ENCODE measurements around the gene RFX4.
A peak's percentile ranks its signal among the peaks of the same experiment; 100 is the strongest.

RFX4 gene

DNA sequence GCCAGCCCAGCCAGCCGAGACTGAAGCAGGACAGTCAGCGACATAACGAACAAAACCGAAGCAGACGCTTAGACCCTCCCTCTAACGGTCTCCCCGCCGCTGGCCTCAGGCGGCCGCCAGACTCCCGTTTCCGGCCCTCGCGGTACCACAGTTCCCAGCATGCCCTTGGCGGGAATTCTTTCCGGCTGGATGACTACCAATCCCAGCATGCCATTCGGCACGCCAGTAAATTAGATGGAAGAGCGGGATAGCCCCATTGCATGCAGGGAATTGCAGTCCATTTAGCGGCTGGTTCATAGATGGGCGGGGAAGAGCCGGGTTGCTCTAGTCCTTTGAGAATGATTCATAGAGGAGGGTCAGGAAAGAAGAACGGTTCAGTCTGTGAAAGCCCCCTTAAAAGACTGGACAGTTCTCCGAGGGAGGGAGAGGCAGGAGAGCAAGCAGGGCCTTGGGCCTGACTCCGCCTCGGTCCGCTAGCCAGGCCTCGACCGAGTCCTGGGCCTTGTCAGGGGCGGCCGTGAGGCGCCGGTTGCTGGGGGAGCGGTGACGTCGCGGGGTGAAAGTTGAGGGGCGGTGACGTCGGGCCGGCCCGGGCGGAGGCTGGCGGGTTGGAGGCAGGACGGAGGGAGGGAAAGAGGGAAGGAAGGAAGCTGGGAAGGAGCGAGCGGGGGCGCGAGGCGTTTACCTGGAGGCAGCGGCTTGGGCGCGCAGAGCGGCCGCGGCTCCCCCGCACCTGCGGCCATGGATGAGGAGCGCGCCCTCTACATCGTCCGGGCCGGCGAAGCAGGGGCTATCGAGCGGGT, 191.4 kb downstream of the RFX4 start, which contains the start of gene RIC8B:
RIC8B (plus strand) TSS at position 678 of the 803 bp plus-strand sequence; CDS start at position 742, 64 bp downstream.
- Histone ChIP-seq H3K4me3 (ENCODE audit: low read length) (peak within 1 kb of the TSS; percentile 83), H3K27me3 (ENCODE audit: insufficient read depth, low read length) (no peaks in the 10 kb centered on the region), H3K4me1 (ENCODE audit: insufficient read depth, low read length) (peaks cover 32% of the 10 kb centered on the region), H3K9ac (ENCODE audit: low read depth, low read length) (peak within 1 kb of the TSS; percentile 88), H3K27ac (ENCODE audit: low read length) (peak within 1 kb of the TSS; percentile 22), H3K36me3 (ENCODE audit: insufficient read depth, low read depth, low read length) (no peaks in the 10 kb centered on the region), H3K9me3 (ENCODE audit: insufficient read depth, low read depth, low read length) (no peaks in the 10 kb centered on the region)

DNA sequence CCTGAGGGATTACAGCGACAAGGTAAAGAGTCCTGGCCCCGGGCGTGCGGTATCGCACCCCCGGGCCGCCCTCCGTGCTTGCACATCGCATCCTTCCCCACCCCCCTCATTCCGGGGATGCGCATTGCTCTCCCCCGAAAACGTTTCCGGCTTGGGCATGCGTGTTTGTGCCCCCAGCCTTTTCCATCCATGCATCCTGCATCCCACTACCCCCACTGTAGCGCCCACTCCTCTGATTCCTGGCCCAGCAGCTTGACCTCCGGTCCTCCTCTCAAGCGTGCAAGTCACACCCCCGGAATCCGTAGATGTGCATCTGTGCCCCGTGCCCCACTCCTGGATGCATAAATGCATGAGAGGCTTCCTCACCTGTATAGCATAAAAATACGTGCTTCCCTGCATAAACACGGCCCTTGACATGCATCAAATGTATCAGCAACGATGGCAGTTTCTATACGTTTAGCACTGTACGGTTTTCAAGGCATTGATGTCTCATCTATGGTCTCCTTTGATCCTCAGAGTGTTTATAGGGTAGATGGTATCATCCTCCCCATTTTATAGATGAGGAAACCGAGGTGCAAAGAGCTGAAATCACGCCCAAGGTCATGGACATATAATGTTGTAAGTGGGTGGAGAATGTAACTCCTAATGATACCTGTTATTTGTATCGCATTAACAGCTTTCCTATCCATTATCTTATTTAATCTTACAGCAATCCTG, 192.2 kb downstream of the RFX4 start:
- Histone ChIP-seq H3K9ac (ENCODE audit: low read depth, low read length) (peak overlapping the region; percentile 88), H3K9me3 (ENCODE audit: insufficient read depth, low read depth, low read length) (no peaks in the 10 kb centered on the region), H3K27ac (ENCODE audit: low read length) (peak overlapping the region; percentile 6), H3K4me3 (ENCODE audit: low read length) (peak overlapping the region; percentile 83), H3K4me1 (ENCODE audit: insufficient read depth, low read length) (peaks cover 27% of the 10 kb centered on the region), H3K36me3 (ENCODE audit: insufficient read depth, low read depth, low read length) (no peaks in the 10 kb centered on the region), H3K27me3 (ENCODE audit: insufficient read depth, low read length) (no peaks in the 10 kb centered on the region)

GRCh38 chr12:106776897-106777296, 194.1 kb downstream of the RFX4 start:
- Histone ChIP-seq H3K4me3 (ENCODE audit: low read length) (no peak overlapping the region; the same call in 1 of the 2 replicates), H3K36me3 (ENCODE audit: insufficient read depth, low read depth, low read length) (no peaks in the 10 kb centered on the region), H3K27ac (ENCODE audit: low read length) (no peak overlapping the region), H3K27me3 (ENCODE audit: insufficient read depth, low read length) (no peaks in the 10 kb centered on the region), H3K4me1 (ENCODE audit: insufficient read depth, low read length) (peaks cover 20% of the 10 kb centered on the region), H3K9me3 (ENCODE audit: insufficient read depth, low read depth, low read length) (no peaks in the 10 kb centered on the region), H3K9ac (ENCODE audit: low read depth, low read length) (no peak overlapping the region; the same call in 1 of the 2 replicates)

DNA sequence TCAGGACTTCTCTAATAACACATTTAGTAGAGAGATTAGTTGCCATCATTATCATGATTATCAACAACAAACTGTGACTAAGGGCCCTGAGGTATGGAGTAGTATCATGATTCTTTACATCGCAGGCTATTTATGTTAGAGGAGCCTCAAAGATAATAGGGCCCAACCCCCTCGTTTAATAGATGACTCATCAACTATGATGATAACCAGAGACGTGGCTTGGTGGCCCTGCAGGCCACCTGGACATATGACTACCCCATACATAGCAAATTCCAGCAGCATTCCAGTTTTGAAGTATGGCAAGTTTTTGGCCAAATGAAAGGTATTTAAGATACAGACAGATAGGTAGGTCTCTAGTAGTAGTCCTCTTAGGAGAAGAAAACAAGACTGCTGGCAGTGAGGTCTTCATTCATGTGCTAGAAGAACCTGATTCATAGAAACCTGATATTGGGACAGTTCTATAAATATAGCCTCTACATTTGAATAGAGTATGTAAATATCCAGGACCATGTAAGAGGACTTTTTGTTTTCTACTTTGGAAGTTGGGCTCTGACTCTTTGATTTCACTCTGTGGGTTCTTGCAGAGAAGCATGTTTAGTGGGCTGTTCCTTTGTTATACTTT, 197.3 kb downstream of the RFX4 start:
- H3K9me3 ChIP-seq (ENCODE audit: insufficient read depth, low read depth, low read length), result no peaks in the 10 kb centered on the region
- H3K27ac ChIP-seq (ENCODE audit: low read length), result no peak overlapping the region
- no peak overlapping the region for H3K4me3 ChIP-seq (ENCODE audit: low read length)
- no peak overlapping the region for H3K9ac ChIP-seq (ENCODE audit: low read depth, low read length)
- peaks cover 17% of the 10 kb centered on the region; the same call in 1 of the 2 replicates for H3K36me3 ChIP-seq (ENCODE audit: insufficient read depth, low read depth, low read length)
- H3K4me1 ChIP-seq (ENCODE audit: insufficient read depth, low read length), result peaks cover 31% of the 10 kb centered on the region
- H3K27me3 ChIP-seq (ENCODE audit: insufficient read depth, low read length), result no peaks in the 10 kb centered on the region

DNA sequence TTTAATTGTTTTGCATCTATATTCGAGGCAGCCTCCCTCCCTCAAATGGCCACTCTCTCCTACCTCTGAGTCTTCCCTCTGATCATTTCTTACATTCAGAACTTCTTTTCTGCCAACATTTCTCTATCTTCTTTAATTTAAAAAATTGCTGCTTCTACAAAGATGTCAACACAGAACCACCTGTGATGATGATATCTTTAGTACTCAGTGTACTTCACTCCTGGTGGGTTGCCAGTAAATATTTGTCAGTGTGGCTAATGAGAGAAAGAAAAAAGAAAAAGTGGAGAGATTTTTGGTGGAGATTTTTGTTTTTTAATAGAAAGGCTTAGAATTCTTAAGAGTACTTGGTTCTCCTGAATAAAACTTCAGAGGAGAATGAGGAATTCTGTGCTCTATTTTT, 199.8 kb downstream of the RFX4 start:
- no peaks in the 10 kb centered on the region; the same call in 1 of the 2 replicates for H3K9me3 ChIP-seq (ENCODE audit: insufficient read depth, low read depth, low read length)
- no peak overlapping the region for H3K27ac ChIP-seq (ENCODE audit: low read length)

DNA sequence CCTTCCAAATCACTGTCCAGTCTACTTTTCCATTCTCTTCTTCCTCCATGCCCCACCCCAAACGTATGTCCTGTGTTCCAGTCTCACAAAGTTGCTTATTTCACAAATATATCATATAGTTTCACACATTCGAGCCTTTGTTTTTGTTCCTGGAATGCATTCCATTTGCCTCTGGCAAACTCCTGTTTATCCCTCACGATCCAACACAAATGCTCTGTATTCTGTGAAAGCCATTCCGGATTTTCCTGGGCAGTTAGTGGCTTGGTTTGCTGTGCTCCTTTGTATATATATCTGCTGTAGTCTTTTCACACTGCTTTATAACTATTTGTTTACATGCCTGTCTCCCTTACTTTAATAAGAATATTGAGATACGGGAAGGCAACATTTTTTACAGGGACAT, 200.7 kb downstream of the RFX4 start:
- H3K36me3 ChIP-seq (ENCODE audit: insufficient read depth, low read depth, low read length), result peaks cover 41% of the 10 kb centered on the region; the same call in 1 of the 2 replicates
- no peak overlapping the region for H3K9ac ChIP-seq (ENCODE audit: low read depth, low read length)
- H3K27ac ChIP-seq (ENCODE audit: low read length), result no peak overlapping the region
- H3K4me3 ChIP-seq (ENCODE audit: low read length), result no peak overlapping the region
- no peaks in the 10 kb centered on the region; the same call in 1 of the 2 replicates for H3K9me3 ChIP-seq (ENCODE audit: insufficient read depth, low read depth, low read length)
- H3K4me1 ChIP-seq (ENCODE audit: insufficient read depth, low read length), result peaks cover 24% of the 10 kb centered on the region
- H3K27me3 ChIP-seq (ENCODE audit: insufficient read depth, low read length), result no peaks in the 10 kb centered on the region

More for the DNA sequence above, 199.8 kb downstream of the RFX4 start:
- H3K4me1 ChIP-seq (ENCODE audit: insufficient read depth, low read length), result peaks cover 24% of the 10 kb centered on the region
- H3K9ac ChIP-seq (ENCODE audit: low read depth, low read length), result no peak overlapping the region
- H3K27me3 ChIP-seq (ENCODE audit: insufficient read depth, low read length), result no peaks in the 10 kb centered on the region
- no peak overlapping the region; the same call in 1 of the 2 replicates for H3K4me3 ChIP-seq (ENCODE audit: low read length)
- H3K36me3 ChIP-seq (ENCODE audit: insufficient read depth, low read depth, low read length), result peaks cover 40% of the 10 kb centered on the region; the same call in 1 of the 2 replicates

DNA sequence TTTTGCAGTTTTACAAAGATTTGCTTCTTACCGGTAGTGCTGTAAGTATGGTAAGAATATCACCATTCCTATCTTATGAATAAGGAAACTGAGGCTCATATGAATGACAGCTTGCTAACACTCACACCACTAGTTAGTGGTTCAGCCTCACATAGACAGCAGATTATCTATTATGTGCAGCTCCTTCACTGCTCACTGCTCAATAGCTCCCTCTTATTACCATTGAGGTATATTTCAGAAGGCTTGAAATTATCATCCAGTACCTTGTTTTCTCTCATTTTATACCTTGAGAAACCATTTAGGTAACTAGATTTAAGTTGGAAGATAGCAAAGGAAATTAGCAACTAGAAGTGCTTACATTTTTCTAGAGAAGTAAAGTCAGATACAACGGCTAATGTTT, 207.2 kb downstream of the RFX4 start:
- H3K9ac ChIP-seq (ENCODE audit: low read depth, low read length), result no peak overlapping the region
- H3K9me3 ChIP-seq (ENCODE audit: insufficient read depth, low read depth, low read length), result no peaks in the 10 kb centered on the region; the same call in 1 of the 2 replicates
- H3K27me3 ChIP-seq (ENCODE audit: insufficient read depth, low read length), result no peaks in the 10 kb centered on the region
- no peaks in the 10 kb centered on the region for H3K4me1 ChIP-seq (ENCODE audit: insufficient read depth, low read length)
- peaks cover 69% of the 10 kb centered on the region for H3K36me3 ChIP-seq (ENCODE audit: insufficient read depth, low read depth, low read length)
- no peak overlapping the region for H3K4me3 ChIP-seq (ENCODE audit: low read length)
- H3K27ac ChIP-seq (ENCODE audit: low read length), result no peak overlapping the region

DNA sequence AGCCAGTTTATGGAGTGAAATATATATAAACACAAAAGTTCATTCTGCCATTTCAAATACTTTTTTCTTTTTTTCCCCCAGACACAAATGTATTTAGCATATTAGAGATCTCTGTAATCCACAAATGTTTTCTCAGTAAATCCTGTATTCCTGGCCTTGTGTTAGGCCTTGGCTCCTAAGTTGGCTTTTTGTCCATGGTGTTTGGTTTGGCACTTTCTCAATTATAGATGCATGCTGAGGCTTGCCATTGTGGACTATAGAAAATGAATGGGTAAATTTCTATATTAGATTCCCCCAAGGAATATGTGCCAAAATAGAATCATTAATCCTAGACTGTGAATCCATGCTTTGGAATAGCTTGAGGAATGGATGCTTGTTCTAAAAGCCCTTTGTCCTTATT, 208.7 kb downstream of the RFX4 start:
- Histone ChIP-seq H3K27me3 (ENCODE audit: insufficient read depth, low read length) (no peaks in the 10 kb centered on the region), H3K9ac (ENCODE audit: low read depth, low read length) (no peak overlapping the region), H3K27ac (ENCODE audit: low read length) (no peak overlapping the region), H3K9me3 (ENCODE audit: insufficient read depth, low read depth, low read length) (no peaks in the 10 kb centered on the region; the same call in 1 of the 2 replicates), H3K36me3 (ENCODE audit: insufficient read depth, low read depth, low read length) (peaks cover 60% of the 10 kb centered on the region), H3K4me3 (ENCODE audit: low read length) (no peak overlapping the region), H3K4me1 (ENCODE audit: insufficient read depth, low read length) (no peaks in the 10 kb centered on the region)

GRCh38 chr12:106794369-106794768, 211.6 kb downstream of the RFX4 start:
- Histone ChIP-seq H3K4me1 (ENCODE audit: insufficient read depth, low read length) (no peaks in the 10 kb centered on the region), H3K4me3 (ENCODE audit: low read length) (no peak overlapping the region), H3K9ac (ENCODE audit: low read depth, low read length) (no peak overlapping the region), H3K27me3 (ENCODE audit: insufficient read depth, low read length) (no peaks in the 10 kb centered on the region), H3K9me3 (ENCODE audit: insufficient read depth, low read depth, low read length) (no peaks in the 10 kb centered on the region), H3K27ac (ENCODE audit: low read length) (peak overlapping the region; percentile 29), H3K36me3 (ENCODE audit: insufficient read depth, low read depth, low read length) (peaks cover 53% of the 10 kb centered on the region)

DNA sequence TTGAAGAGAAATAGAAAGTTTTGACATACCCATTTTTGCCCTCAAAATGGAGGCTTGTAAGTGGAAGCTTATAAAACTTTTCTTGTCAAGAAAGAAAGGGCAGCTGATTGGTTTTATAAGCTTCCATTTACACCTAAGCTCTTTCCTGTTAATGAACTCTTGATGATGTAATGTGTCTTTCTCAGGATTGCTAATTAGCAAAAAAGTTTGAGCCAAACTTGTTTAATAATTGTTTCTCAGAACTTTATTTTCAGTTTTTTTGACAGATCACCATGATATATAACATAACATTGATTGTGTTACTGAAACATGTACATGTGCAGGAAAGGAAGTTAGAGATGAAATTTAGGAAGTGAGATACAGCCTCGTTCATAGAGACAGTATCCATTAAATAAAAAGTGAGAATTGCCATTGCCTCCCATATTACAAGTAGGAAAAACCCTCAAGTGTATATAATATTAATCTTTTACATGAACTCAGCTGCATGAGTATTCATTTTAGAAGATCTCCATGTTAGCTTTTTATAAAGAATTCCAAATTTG, 218.4 kb downstream of the RFX4 start:
- no peaks in the 10 kb centered on the region for H3K27me3 ChIP-seq (ENCODE audit: insufficient read depth, low read length)
- no peak overlapping the region for H3K9ac ChIP-seq (ENCODE audit: low read depth, low read length)
- H3K27ac ChIP-seq (ENCODE audit: low read length), result no peak overlapping the region
- H3K4me3 ChIP-seq (ENCODE audit: low read length), result no peak overlapping the region
- no peaks in the 10 kb centered on the region for H3K4me1 ChIP-seq (ENCODE audit: insufficient read depth, low read length)
- H3K36me3 ChIP-seq (ENCODE audit: insufficient read depth, low read depth, low read length), result peaks cover 50% of the 10 kb centered on the region
- no peaks in the 10 kb centered on the region for H3K9me3 ChIP-seq (ENCODE audit: insufficient read depth, low read depth, low read length)

DNA sequence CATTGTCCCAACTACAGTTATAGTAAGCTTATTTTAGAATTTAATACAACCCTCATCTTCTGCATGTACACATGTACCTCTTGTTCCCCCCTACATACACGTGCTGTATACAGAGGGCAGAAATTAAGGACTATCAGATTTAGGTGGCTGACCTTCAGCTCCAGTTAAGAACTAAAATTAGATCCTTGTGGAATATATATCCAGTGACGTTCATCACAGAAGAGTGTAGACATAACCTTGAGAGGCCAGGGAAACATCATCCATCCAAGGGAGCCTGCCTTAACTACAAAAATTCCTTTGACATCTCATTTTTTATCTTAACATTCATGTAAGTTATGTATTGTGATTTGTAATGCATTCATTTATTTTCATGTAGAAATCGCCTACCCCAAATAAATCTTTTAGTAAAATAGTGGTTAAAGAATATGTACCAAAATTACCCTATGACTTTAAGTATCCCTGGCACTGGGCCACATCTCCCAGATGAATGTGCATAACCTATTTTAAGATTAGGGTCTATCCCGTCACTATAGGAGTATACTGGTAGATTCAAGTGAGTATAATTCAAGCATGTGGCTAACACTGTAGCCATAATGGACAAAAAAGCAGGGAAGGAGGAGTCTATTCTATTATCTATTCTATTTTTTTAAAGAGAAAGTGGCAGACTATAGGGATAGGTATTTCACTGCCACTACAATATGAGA, 219.2 kb downstream of the RFX4 start:
- Histone ChIP-seq H3K36me3 (ENCODE audit: insufficient read depth, low read depth, low read length) (peaks cover 49% of the 10 kb centered on the region), H3K9me3 (ENCODE audit: insufficient read depth, low read depth, low read length) (no peaks in the 10 kb centered on the region), H3K4me1 (ENCODE audit: insufficient read depth, low read length) (no peaks in the 10 kb centered on the region), H3K27ac (ENCODE audit: low read length) (no peak overlapping the region), H3K9ac (ENCODE audit: low read depth, low read length) (no peak overlapping the region), H3K4me3 (ENCODE audit: low read length) (no peak overlapping the region), H3K27me3 (ENCODE audit: insufficient read depth, low read length) (no peaks in the 10 kb centered on the region)

Measured in iPS-20b (cell line).